NCI-H2227 (cell line): ENCODE results near the gene MTMR11.
A peak's percentile ranks its signal among the peaks of the same experiment; 100 is the strongest.
"Not testable (repeated sequence)": the region's sequence is repeated elsewhere in the genome, so short reads cannot be mapped to it uniquely, and the experiment has no call there.

Source experiments
- DNase-seq: peaks from one replicate; lab custom pipeline; 2025; ENCODE audit not compliant: unreplicated experiment; lab: John Stamatoyannopoulos, UW

Gene MTMR11

GRCh38 chr1:149903836-149904491 lies 32.7 kb downstream of the MTMR11 start:
- DNase-seq = no peak

GRCh38 chr1:149899460-149900284 lies 37.0 kb downstream of the MTMR11 start, which contains the start of gene BOLA1:
Gene BOLA1 (plus strand): TSS chr1:149899568. CDS start chr1:149900060, 492 bp downstream.
- DNase-seq = peak; percentile 97

DNA sequence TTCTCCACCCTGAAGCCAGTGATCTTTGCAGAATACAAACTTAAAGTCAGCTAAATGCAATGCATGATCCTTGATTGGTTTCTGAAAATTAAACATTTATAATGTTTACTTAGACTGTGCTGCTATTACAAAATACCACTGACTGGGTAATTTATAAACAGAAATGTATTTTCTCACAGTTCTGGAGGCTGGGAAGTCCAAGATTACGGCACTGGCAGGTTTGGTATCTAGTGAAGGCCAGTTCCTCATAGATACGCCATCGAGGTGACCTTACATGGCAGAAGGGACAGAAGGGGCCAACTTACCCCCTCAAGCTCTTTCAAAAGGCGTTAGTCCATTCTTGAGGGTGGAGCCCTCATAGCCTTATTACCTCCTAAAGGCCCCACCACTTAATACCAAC lies 40.1 kb downstream of the MTMR11 start:
- DNase-seq = no peak

GRCh38 chr1:149888999-149889289 lies 47.7 kb downstream of the MTMR11 start:
- DNase-seq = peak; percentile 54

DNA sequence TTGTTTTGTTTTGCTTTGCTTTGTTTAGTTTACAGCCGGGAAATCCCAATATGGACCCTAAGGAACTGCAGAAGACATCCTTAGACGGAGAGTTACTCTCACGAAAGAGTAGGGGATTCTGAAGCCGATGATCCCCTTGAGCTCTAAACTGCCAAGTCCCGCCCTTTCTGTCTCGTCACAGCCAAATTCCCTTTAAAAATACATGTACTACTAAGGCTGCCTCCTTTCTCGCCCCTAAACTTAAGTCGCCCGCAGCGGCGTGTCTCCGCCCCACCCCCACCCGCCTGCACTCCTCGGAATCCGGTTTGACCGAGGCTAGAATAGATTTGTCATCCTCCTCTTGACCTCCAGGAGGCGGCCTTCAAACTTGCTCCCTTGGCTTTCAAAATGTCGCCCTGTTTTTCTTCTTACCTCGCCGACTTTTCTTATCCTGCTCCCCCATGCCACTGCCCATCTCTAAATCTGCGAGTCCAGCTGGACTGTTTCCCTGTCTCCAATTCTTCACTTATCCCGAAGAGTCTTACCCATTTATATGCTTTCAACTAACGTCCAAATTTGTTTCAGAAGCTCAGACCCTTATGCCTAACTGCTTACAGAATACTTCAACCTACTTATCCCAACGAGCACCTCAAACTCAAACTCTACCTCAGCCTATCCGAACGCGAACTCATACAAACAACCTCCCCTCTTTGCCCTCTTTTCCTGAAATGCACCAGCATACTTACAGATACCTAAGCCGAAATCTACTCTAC lies 48.3 kb downstream of the MTMR11 start:
- DNase-seq = peak; percentile 91

GRCh38 chr1:149887456-149888246 lies 49.0 kb downstream of the MTMR11 start:
- peak; percentile 97 for DNase-seq

DNA sequence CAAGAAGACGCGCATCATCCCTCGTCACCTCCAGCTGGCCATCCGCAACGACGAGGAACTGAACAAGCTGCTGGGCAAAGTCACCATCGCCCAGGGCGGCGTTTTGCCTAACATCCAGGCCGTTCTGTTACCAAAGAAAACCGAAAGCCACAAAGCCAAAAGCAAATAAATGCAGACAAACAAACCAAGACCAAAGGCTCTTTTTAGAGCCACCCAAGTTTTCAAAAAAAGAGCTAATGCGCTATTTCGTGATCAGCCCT lies 49.6 kb downstream of the MTMR11 start:
- DNase-seq = not testable (repeated sequence)

DNA sequence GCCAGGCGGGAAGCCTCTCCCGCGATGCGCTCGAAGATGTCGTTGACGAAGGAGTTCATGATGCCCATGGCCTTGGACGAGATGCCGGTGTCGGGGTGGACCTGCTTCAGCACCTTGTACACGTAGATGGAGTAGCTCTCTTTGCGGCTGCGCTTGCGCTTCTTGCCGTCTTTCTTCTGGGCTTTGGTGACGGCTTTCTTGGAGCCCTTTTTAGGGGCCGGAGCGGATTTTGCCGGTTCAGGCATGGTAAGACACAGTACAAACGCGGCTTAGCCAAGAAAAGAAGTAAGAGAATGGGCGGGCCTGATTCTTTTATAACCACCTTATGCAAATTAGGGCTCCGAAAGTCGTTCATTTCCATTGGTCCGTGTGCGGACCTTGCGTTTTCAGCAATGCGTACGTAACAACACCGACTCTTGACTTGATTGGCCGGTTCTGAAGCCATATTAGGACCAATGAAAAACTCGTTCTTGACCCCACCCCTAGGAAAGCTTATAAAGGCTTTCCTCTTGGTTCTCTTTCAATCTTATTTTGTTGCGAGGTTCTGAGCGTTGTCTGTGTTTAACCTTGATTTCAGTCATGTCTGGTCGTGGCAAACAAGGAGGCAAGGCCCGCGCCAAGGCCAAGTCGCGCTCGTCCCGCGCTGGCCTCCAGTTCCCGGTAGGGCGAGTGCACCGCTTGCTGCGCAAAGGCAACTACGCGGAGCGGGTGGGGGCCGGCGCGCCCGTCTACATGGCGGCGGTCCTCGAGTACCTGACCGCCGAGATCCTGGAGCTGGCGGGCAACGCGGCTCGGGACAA lies 50.1 kb downstream of the MTMR11 start:
- DNase-seq = peak; percentile 98

DNA sequence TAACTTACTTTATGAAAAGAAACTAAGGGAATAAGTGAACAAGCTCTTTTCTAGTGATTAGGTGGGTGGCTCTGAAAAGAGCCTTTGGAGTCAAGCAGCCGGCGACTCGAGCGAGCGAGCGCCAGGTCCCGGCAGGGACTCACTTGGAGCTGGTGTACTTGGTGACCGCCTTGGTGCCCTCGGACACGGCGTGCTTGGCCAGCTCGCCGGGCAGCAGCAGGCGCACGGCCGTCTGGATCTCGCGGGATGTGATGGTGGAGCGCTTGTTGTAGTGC lies 50.6 kb downstream of the MTMR11 start:
- DNase-seq = not testable (repeated sequence)

- DNase-seq = peak; percentile 83
Measured at GRCh38 chr1:149885339-149886120, 51.1 kb downstream of the MTMR11 start.

DNA sequence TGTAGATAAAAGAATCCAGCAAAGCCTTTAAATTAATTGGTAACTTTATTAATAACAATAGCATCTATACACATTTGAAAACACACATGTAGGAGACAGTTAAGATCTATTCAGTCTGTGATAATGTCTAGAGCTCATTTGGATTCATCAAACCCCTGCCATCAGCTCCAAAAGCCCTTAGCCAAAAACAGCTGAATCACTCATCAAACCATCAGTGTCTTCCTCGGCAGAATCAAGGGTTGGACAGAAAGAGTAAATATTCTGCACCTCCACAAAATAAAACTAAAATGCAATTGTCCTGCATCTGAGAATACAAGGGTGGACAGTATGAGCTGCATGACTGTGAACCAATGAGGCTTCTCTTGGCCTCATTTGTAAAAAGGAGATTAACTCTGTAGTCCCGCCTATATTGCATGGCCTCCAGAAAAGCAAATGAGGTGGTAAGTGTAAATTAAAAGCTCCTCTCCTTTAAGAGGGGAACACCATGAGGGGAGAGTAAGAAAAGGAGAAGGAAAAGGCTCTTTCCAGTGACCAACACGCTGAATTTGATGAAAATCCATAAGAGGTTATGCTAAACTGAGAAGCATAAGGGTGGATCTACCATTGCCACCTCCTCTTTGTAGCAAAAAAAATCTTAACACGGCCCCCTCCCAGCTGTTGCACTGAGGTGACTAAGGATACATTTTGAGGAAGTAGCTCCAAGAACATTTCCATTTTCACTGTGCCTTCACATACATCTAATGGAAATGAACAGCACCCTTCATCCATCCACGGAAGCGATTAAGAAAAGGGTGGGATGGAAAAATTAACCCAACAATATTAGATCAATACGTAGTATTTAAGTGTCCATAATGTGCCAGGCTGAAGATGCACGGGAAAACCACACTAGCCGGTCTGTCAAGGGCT lies 52.0 kb downstream of the MTMR11 start:
- peak; percentile 61 for DNase-seq

DNA sequence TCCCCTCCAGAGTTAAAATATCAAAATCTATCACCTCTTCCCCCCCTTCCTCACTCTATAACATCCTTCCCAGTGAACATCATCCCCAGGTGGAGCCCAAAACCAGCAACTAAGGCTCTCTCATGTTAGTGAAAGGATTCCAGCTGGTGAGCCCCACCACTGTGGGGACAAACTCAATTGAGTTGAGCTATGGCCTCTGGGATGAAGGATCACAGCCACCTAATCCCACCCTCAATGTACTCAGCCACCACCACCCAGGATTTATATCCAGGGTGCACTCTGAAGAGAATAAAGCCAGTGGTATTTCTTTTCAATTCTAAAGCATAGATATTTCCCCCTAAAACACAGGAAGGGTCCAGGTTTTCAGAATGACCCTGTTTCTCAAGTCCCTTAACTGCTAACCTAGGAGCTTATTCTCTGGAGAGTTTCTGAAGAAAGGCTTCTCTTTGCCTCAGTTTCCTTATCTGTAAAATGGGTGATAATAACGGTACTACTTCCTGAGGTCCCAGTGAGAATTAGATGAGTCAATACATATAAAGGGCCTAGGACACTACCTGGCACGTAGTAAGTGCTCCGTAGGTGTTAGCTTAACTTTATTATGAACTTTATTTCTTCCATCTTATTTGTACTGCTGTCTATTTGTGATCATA lies 53.0 kb downstream of the MTMR11 start:
- no peak for DNase-seq

DNA sequence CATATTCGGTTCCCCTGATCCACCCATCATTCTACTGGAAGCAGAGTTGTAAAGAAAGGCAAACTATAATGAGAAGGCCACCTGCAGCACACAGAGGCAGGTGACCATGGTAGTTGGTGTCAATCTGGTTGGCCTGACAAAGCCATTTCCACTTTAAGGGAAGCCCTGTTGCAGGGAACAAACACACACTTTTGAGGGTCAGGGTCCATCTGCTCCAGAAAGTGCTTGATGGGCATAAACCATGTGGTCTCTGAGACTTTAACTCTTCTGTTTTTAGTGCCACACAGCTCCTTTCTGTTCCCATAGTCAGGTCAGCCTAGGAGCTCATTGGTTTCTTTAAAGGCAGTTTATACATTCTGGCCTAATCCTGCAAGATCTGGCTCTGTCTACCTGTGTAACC lies 54.8 kb downstream of the MTMR11 start:
- DNase-seq = no peak

DNA sequence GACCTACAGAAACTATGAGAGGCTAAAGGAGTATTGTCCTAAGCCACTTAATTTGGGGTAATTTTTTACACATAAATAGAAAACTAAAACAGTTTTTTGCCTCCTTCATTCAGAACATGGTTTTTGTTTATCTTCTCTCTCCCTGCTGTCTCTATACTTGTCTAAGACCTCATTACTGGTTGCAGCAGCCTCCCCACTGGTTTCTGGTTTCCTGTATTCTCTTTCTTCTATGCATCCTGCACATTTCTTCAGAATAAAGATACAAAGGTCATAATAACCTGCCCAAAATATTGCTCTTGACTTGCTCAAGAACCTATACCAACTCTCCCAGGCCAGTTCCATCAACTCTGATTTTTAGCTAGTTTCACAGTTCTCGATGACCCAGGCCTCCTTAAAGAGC lies 57.1 kb downstream of the MTMR11 start:
- no peak for DNase-seq
